Right renal cortex interstitium (tissue), 3 donors: ENCODE data around the gene MYF5. TPM values are rescaled to one million over a fixed set of nuclear protein-coding genes. Genes with fewer than 3 reads are reported as not detected.
"Not testable (repeated sequence)": the region's sequence is repeated elsewhere in the genome, so short reads cannot be mapped to it uniquely, and the experiment has no call there.

Experiments
- DNase-seq, 3 donors: peaks; one replicate each; pipeline ENCODE4 v3.0.0-alpha.2; 2013; ENCODE audit warnings: low read depth in 3 of 3, low spot score in 2 of 3
- polyA plus RNA-seq, 3 donors: library from polyadenylated mRNA; unstranded; fragments of 120-200 nt; gene quantifications; one replicate each; pipeline ENCODE4 v1.2.1, GENCODE V29; 2013; ENCODE audit not compliant: insufficient read length in 3 of 3

MYF5 gene
- polyA plus RNA-seq, result under 1 TPM in 1 of 3 donors, not detected in 2; 0.14 TPM

- no peak for DNase-seq
These were observed at the start of gene MYF5 for GRCh38 chr12:80716696-80717469. TSS of gene MYF5 (plus strand) at chr12:80716912. CDS start at chr12:80717064, 152 bp downstream.

- no peak for DNase-seq
These were observed 46.5 kb upstream of the MYF5 start for GRCh38 chr12:80670214-80670613.

- not testable (repeated sequence) for DNase-seq
These were observed 40.6 kb upstream of the MYF5 start for GRCh38 chr12:80676042-80676636.

GRCh38 chr12:80676856-80677255 is 39.9 kb upstream of the MYF5 start:
- DNase-seq, result no peak

- DNase-seq, result no peak
These were observed 38.7 kb upstream of the MYF5 start for GRCh38 chr12:80677994-80678393.

- no peak for DNase-seq
These were observed 37.2 kb upstream of the MYF5 start for GRCh38 chr12:80679346-80680131.

GRCh38 chr12:80681287-80681686 is 35.4 kb upstream of the MYF5 start:
- no peak for DNase-seq

- DNase-seq, result no peak
These were observed 34.9 kb upstream of the MYF5 start for GRCh38 chr12:80681786-80682185.

GRCh38 chr12:80684077-80684495 is 32.6 kb upstream of the MYF5 start:
- DNase-seq, result no peak

- no peak for DNase-seq
These were observed 26.6 kb upstream of the MYF5 start for GRCh38 chr12:80690090-80690489.

GRCh38 chr12:80690513-80690912 is 26.2 kb upstream of the MYF5 start:
- no peak for DNase-seq

- no peak for DNase-seq
These were observed 24.6 kb upstream of the MYF5 start for GRCh38 chr12:80692114-80692513.

GRCh38 chr12:80697270-80697887 is 19.3 kb upstream of the MYF5 start:
- no peak for DNase-seq

- DNase-seq, result no peak
These were observed 18.5 kb upstream of the MYF5 start for GRCh38 chr12:80698256-80698655.

GRCh38 chr12:80698847-80699542 is 17.7 kb upstream of the MYF5 start:
- no peak for DNase-seq

GRCh38 chr12:80700327-80700726 is 16.4 kb upstream of the MYF5 start:
- no peak for DNase-seq

- DNase-seq, result no peak
These were observed 15.3 kb upstream of the MYF5 start for GRCh38 chr12:80701388-80701787.

GRCh38 chr12:80702889-80703805 is 13.6 kb upstream of the MYF5 start:
- DNase-seq, result no peak

- DNase-seq, result no peak
These were observed 12.3 kb upstream of the MYF5 start for GRCh38 chr12:80704420-80704819.
